ENCODE results near the gene FIGN.

Gene FIGN

DNA sequence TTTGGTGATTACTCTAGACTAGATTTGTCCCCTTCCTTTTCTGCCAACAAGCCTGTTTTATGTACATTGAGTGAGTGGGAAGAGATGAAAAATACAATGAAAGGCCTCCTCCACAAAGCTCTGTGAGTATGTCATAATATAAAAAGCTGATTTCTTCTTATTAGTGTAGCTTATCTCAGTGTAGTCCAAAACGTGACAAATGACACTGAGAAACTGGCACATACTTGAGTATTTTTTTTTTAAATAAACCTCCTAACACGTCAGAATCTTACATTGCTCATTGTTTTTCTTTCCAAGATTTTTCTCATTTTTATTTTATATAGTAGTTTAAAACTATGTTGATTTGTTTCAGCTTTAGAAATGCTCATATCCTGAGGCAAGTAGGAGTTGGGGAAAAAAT lies 17.9 kb upstream of the FIGN start:
- H3K4me2 ChIP-seq (ENCODE audit: low read length) = no peak overlapping the region
- H3K79me2 ChIP-seq (ENCODE audit: low read length) = no peaks in the 10 kb centered on the region
- no peaks in the 10 kb centered on the region for H4K20me1 ChIP-seq (ENCODE audit: insufficient read depth, low read length)

DNA sequence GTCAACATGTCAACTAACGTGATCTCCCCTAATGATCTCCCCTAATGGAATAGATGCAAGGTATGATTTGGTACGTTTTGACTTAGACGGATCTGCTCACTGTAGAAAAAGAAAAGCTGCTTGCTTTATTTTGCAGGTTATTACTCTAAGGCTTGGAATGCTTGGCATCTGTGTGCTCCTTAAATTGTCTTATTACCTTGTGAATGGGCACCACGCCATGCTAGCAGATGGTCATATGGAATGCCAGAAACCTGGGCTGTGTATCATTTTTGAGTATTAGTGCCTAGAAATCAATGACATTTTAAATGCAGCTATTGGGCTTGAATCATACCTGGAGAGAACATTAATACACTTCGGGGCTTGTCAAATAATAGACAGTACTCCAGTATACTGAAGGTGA lies 16.5 kb upstream of the FIGN start:
- no peaks in the 10 kb centered on the region for H4K20me1 ChIP-seq (ENCODE audit: insufficient read depth, low read length)
- no peaks in the 10 kb centered on the region for H3K36me3 ChIP-seq (replicated peaks; ENCODE audit: low read depth, low read length)
- no peak overlapping the region for H3K27ac ChIP-seq (ENCODE audit: low read length)
- no peak overlapping the region for H3K4me2 ChIP-seq (ENCODE audit: low read length)
- H3K27me3 ChIP-seq (ENCODE audit: low read depth, low read length) = no peaks in the 10 kb centered on the region
- H3K79me2 ChIP-seq (ENCODE audit: low read length) = no peaks in the 10 kb centered on the region
- H3K4me1 ChIP-seq (ENCODE audit: low read length) = peaks cover 11% of the 10 kb centered on the region
- H3K4me3 ChIP-seq (ENCODE audit: low read length) = no peak overlapping the region
- H2AFZ ChIP-seq (ENCODE audit: low read depth, low read length) = no peak overlapping the region
- TF ChIP-seq EZH2phosphoT487 (IDR thresholded peaks at IDR 0.05; ENCODE audit: low read depth) (no peak), CTCF (IDR thresholded peaks at IDR 0.05; ENCODE audit: low read depth, low read length) (no peak)
- no peak overlapping the region for H3K9ac ChIP-seq (ENCODE audit: low read length)
- H3K9me3 ChIP-seq (ENCODE audit: insufficient read depth, low read length) = no peaks in the 10 kb centered on the region

More for the DNA sequence above, 17.9 kb upstream of the FIGN start:
- H3K4me1 ChIP-seq (ENCODE audit: low read length) = peaks cover 5% of the 10 kb centered on the region; the same call in 1 of the 2 replicates
- H3K4me3 ChIP-seq (ENCODE audit: low read length) = no peak overlapping the region
- H2AFZ ChIP-seq (ENCODE audit: low read depth, low read length) = no peak overlapping the region
- no peak for TF ChIP-seq CTCF (IDR thresholded peaks at IDR 0.05; ENCODE audit: low read depth, low read length)
- no peak for TF ChIP-seq EZH2phosphoT487 (IDR thresholded peaks at IDR 0.05; ENCODE audit: low read depth)
- no peaks in the 10 kb centered on the region for H3K9me3 ChIP-seq (ENCODE audit: insufficient read depth, low read length)
- H3K27me3 ChIP-seq (ENCODE audit: low read depth, low read length) = no peaks in the 10 kb centered on the region
- no peak overlapping the region for H3K27ac ChIP-seq (ENCODE audit: low read length)
- no peaks in the 10 kb centered on the region for H3K36me3 ChIP-seq (replicated peaks; ENCODE audit: low read depth, low read length)
- H3K9ac ChIP-seq (ENCODE audit: low read length) = no peak overlapping the region

DNA sequence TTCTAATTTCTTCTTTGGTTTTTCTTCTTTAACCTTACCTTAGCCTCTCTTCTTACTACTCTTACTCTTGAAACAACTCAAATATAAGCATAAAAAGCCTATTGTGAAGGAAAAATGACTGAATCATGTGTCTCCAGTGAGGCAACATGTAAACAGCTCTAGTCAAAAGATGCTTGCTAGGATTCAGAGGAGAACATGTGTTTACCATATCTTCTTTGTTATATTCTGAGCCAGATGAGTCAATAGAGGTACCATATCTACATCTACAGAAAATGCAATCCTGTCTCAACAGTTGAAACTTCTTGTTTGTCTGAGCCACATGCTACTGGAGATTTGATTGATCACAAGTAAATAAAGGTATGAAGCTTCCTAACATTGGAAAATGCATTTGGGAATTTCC lies 15.9 kb upstream of the FIGN start:
- no peak overlapping the region for H2AFZ ChIP-seq (ENCODE audit: low read depth, low read length)
- H3K4me3 ChIP-seq (ENCODE audit: low read length) = no peak overlapping the region
- H3K79me2 ChIP-seq (ENCODE audit: low read length) = no peaks in the 10 kb centered on the region
- no peak overlapping the region for H3K9ac ChIP-seq (ENCODE audit: low read length)
- H3K4me1 ChIP-seq (ENCODE audit: low read length) = peaks cover 11% of the 10 kb centered on the region
- TF ChIP-seq CTCF (IDR thresholded peaks at IDR 0.05; ENCODE audit: low read depth, low read length) (no peak), EZH2phosphoT487 (IDR thresholded peaks at IDR 0.05; ENCODE audit: low read depth) (no peak)
- H4K20me1 ChIP-seq (ENCODE audit: insufficient read depth, low read length) = no peaks in the 10 kb centered on the region
- H3K4me2 ChIP-seq (ENCODE audit: low read length) = no peak overlapping the region
- no peaks in the 10 kb centered on the region for H3K9me3 ChIP-seq (ENCODE audit: insufficient read depth, low read length)
- H3K27me3 ChIP-seq (ENCODE audit: low read depth, low read length) = no peaks in the 10 kb centered on the region
- H3K36me3 ChIP-seq (replicated peaks; ENCODE audit: low read depth, low read length) = no peaks in the 10 kb centered on the region
- H3K27ac ChIP-seq (ENCODE audit: low read length) = no peak overlapping the region

DNA sequence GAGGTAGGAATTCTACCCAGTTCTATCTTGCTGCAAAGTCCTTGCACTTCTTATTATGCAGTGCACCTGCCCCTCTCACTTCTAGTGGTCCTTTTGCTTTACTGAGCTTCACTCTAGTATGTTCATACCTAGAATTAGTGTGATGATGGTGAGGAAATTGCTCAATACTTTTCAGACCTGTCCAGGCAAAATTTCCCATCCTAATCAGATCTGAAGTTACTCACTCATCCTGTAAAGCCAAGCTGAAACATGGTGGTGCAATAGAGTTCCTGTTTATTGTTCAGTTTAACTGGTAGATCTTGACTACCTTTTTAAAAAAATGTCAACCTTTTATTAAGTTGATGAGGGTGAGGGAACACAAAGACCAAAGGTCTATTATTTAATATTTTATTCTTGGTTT lies 12.6 kb upstream of the FIGN start:
- H3K27me3 ChIP-seq (ENCODE audit: low read depth, low read length) = no peaks in the 10 kb centered on the region
- no peak overlapping the region for H3K4me3 ChIP-seq (ENCODE audit: low read length)
- no peaks in the 10 kb centered on the region for H3K36me3 ChIP-seq (replicated peaks; ENCODE audit: low read depth, low read length)
- no peaks in the 10 kb centered on the region for H3K79me2 ChIP-seq (ENCODE audit: low read length)
- no peaks in the 10 kb centered on the region for H3K9me3 ChIP-seq (ENCODE audit: insufficient read depth, low read length)
- H3K27ac ChIP-seq (ENCODE audit: low read length) = no peak overlapping the region
- no peak for TF ChIP-seq CTCF (IDR thresholded peaks at IDR 0.05; ENCODE audit: low read depth, low read length)
- no peak for TF ChIP-seq EZH2phosphoT487 (IDR thresholded peaks at IDR 0.05; ENCODE audit: low read depth)
- H3K4me2 ChIP-seq (ENCODE audit: low read length) = no peak overlapping the region
- H3K4me1 ChIP-seq (ENCODE audit: low read length) = peaks cover 11% of the 10 kb centered on the region
- no peak overlapping the region for H3K9ac ChIP-seq (ENCODE audit: low read length)
- no peak overlapping the region for H2AFZ ChIP-seq (ENCODE audit: low read depth, low read length)
- no peaks in the 10 kb centered on the region for H4K20me1 ChIP-seq (ENCODE audit: insufficient read depth, low read length)
